ENCODE measurements around the gene FOXN1.
A peak's percentile ranks its signal among the peaks of the same experiment; 100 is the strongest.

Gene FOXN1

DNA sequence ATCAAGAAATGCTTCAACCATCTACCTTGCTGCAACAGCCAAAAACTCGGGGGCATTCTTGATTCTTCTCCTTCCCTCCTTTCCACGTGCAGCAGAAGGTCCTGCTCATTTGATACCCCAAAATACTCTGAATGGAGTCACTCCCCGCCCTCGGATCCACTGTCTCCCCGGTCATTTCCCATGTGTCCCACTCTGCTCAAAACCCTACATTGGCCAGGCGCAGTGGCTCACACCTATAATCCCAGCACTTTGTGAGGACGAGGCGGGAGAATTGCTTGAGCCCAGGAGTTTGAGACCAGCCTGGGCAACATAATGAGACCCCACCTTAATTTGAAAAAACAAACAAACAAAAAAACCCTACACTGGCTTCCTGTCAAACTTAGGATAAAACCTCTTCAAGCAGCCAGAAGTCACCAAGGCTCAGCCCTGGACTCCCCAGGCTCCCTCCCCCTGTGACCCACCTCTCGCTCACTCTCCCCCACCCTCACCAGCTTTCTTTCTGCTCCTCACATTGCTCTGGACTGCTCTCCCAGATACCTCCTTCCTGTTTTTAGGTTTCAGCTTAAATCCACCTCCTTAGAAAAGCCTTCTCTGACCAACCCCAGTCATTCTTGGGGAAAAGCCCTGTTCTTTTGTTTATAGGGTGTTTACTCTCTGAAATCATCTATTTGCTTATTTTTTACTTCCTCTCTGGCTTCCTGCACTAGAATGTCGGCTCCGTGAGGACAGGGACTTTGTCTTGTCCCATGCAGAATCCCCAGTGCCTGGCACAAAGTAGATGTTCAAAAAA lies 29.9 kb upstream of the FOXN1 start:
- FAIRE-seq, result no peak
- no peak for DNase-seq (ENCODE audit: low spot score)

DNA sequence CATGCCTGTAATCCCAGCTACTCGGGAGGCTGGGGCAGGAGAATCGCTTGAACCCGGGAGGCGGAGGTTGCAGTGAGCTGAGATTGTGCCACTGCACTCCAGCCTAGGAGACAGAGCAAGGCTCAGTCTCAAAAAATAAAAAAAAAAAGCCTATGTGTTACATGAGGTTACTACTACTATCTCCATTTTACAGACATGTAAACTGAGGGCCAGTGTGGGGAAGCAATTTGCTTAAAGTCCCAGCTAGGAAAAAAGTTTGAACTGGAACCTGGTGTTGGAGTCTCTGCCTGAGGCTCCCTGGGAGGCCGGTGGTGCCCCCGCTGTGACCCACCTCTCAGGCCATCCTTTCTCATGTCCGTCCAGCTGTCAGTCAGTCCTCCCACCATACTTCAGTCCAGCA lies 28.2 kb upstream of the FOXN1 start:
- FAIRE-seq, result no peak

DNA sequence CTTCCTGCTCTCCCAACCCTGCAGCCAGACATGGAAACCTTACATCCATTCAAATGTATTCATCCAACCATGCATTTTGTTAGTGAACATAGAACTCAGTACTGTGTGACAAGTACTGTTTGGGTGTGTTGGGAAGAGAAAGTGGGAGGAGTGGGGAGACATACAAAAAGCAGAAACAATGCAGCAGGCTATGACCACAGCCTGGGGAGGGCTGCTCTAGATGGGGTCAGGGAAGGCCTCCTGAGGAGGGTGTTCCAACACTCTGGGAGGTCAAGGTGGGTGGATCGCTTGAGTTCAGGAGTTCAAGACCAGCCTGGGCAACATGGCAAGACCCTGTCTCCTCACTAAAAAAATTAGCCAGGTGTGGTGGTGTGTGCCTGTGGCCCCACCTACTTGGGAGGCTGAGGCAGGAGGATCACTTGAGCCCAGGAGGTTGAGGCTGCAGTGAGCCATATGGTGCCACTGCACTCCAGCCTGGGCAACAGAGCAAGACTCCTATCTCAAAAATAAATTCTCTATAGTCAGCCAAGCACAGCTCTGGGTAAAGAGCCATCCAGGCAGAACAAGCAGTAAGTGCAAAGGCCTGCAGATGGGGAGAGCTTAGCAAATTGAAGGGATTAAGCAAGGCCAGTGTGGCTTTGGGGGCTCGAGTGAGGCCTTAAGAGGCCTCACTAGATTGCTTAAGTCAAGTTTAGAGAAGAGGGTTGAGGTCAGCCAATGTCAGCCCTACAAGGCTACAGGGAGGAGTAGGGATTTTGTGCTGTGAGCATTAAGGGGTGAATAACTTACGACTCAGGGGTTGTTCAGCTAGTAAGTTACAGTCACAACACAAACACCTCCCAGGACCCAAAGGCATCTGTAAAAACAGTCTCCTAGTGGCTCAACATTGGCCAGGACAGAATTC lies 27.2 kb upstream of the FOXN1 start:
- FAIRE-seq, result no peak
- no peak for DNase-seq (ENCODE audit: low spot score)

More for the DNA sequence above, 28.2 kb upstream of the FOXN1 start:
- no peak for DNase-seq (ENCODE audit: low spot score)

DNA sequence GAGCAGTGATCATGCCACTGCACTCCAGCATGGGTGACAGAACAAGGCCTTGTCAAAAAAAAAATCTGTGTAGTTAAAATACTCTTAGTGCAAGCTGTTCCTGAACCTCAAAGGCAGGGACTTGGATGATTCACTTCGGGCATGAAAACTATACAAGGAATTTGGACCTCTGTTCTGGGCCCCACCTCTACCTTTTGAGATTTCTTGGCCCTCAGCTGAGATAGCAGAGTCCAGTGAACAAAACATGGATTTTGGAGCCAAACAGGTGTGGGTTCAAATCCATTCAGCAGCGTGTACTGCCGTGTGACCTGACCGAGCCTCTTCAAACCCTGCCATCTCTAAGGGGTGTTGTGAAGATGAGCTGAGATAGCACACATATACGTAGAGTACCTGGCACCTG lies 25.9 kb upstream of the FOXN1 start:
- FAIRE-seq (no peak), DNase-seq (ENCODE audit: low spot score) (no peak)

DNA sequence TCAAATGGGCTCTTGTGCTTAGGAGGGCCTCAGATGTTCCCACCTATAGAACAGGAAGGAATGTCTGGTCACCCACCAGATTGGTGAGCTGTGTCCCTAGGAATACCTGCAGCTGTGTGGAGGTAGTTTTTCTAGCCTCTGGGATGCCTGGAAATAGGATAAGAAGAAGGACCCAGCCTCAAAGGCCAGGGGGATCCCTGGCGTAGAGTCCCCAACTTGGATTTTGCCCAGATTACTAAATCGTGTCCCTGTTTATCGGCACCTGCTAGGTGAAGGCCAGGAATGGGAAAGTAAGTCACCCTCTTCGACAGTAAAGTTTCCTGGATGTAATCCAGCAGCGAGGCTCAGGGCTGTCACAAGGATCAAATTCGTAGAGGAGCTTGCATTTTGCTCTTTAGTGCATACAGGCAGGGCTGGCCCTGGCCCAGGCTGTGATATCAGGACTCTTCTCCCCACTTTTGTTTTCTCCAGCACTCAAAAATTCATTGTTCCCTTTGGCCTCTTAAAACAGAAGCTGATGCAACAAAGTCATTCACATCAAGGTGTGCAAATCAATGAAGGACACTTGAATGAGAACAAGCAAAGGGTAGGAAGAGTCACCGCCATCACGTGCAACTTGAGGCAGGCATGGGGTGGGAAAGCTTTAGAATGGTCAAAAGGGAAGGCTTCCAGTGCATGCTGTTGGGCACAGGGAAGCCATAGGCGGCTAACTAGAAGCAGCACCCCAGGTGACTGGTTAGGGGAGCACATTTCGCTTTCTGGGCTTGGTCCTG lies 25.2 kb upstream of the FOXN1 start:
- no peak for FAIRE-seq

DNA sequence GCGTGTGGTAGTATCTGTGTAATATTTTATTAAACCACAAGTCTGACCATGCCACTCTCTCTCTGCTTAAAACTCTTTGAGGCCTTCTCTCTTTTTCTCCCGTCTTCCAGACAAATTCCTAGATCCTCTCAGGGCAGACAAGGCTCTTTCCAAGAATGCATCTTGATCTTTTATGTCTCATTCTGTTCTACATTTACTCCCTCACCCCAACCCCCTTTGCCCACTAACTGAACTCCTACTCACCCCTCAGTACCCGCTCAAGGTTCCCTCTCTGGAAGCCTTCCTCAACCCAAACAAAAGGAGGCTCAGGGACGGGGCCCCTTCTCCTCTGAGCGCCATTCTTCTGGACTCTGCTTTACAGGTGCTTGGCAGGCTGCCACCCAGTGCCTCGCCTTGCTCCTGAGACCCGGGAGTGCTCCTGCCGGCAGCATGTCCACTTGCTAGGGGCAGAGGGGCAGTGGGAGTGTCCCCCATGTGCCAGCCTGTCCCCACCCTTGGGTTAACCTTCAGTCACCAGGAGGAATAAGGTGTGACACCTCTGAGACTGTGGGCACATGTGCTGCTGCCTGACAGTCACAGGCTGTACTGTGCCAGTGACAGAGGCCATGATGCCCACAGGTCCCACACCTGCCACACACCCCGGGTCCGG lies 23.5 kb upstream of the FOXN1 start:
- DNase-seq (ENCODE audit: low spot score) (no peak), FAIRE-seq (no peak)

More for the DNA sequence above, 25.2 kb upstream of the FOXN1 start:
- DNase-seq (ENCODE audit: low spot score), result no peak

DNA sequence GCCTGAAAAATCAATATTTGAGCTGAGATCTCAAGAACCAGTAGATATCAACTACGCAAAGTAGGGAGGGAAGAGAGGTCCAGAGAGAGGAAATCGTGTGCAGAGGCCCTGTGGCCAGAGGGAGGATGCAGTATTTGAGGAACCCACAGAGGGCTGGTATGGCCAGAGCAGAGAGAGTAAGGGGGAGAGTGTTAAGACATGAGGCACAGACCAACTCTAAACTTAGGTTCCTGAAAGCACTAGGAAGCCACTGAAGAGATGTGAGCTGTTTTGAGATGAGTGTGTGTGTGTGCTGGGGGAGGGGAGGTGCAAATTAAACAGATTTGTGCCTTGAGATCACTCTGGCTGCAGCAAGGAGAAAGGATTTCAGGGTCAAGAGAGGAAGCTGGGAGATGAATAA lies 21.9 kb upstream of the FOXN1 start:
- FAIRE-seq (no peak), DNase-seq (ENCODE audit: low spot score) (no peak)

DNA sequence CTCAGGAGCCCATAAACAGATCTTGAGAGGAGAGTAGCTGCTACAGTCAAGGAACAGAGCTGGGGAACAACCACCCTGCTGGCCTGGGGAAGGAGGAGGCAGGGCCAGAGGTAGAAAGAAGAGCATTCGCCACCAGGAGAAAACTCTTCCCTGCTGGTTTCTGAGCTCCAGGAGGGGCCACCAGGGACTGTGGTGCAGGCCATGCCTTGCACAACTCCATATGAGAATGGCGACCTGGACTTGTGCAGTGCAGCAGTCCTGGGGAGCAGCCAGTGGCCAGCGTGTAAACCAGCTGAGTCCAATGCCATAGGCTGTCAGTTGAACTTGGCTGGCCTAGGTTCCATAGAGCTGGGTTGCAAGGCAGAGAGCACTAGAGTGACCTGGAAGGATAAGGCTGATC lies 21.1 kb upstream of the FOXN1 start:
- DNase-seq (ENCODE audit: low spot score) (no peak), FAIRE-seq (no peak)

DNA sequence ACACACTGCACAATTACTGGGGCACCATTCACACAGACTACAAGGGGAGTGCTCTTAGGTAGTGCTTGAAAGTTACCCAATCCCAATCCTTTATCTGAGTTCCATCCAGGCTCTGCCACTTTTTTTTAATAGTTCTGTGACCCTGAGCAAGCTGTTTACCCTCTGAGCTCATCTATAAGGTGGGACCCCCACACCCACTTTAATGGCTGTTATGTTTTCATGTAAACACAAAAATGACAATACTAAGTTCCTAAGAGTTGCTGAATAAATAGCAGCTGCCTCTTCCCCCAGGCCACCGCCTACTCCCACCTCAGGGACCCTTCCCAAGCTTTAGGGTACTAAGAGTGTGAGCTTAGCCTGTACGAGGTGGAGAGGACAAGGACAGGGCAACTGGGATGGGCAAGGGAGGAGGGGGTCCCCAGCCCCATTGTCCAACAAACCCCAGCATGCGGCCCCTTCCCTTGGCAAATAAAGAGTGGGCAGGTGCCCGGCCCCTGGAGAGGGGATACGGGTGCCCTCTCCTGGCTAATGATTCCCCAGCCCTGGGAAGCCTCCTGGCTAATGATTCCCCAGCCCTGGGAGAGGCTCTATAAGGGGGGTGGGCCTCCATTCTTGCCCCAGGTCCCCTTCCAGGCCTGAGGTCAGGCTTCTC lies 18.1 kb upstream of the FOXN1 start:
- FAIRE-seq (no peak), DNase-seq (ENCODE audit: low spot score) (no peak)

DNA sequence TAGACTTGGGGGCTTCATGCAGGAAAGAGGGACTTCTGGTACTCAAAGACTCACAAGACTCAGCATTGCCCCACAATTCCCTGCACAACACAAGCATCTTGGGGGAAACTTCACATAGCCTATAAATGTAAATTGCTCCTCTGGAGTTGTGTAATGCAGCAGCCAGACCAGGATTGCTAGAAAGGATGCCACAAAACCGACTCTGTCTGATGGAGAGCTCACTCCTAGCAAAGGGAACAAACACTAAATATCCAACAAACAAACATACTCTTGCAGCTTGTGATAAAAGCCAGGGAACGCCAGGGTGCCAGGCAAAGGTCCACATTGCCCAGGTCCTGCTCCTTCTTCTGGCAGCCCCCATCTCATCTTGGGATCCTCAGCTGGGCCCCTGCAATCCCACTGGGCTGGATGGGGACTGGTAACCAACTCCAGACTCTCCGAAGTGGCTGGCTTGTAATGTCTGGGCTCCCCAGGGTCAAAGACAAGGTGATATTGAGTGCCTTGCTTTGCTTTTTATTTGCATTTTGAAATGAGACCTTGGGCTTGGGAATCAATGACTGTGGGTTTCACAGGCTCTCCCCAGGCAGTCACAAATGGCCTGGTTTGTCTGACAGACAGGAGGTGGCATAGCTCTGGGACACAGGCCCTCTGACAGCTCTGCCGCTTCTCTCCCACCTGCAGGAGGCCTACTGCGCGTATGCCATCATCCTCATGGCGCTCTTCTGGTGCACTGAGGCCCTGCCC lies 17.4 kb upstream of the FOXN1 start:
- DNase-seq (ENCODE audit: low spot score) (no peak), FAIRE-seq (no peak)

DNA sequence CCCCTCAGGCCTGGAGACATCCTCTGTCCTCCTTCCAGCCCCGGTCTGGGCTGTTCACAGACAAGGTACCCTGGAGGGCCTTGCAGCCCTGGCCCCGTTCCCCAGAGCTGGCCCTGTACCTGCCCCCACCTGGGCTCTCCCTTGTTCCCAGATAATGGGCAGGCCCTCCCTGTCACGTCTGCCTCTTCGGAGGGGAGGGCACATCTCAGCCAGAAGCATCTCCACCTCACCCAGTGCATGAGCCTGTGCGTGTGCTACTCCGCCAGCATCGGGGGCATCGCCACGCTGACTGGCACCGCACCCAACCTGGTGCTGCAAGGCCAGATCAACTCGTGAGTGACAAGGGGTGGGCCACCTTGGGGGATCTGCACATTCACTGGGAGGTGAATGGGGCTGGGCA lies 14.9 kb upstream of the FOXN1 start:
- no peak for FAIRE-seq
- no peak for DNase-seq (ENCODE audit: low spot score)

DNA sequence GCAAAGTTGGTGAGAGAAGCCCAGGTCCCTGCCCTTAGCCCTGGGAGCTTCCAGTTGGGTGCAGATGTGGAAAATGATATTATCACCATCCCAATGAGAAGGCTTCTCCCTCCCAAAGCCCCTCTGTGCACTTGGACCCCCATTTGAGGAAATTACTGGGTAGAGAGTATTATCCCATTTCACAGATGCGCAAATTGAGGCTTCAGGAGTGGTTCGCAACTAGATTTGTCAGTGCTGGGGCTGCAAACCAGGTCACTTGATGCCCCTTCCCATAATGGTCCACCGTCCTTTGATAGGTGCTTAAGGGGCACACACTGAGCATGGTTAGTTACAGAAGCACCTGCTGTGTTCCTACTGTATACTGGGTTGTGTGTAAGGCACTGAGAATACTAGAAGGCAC lies 14.3 kb upstream of the FOXN1 start:
- no peak for FAIRE-seq
- no peak for DNase-seq (ENCODE audit: low spot score)

DNA sequence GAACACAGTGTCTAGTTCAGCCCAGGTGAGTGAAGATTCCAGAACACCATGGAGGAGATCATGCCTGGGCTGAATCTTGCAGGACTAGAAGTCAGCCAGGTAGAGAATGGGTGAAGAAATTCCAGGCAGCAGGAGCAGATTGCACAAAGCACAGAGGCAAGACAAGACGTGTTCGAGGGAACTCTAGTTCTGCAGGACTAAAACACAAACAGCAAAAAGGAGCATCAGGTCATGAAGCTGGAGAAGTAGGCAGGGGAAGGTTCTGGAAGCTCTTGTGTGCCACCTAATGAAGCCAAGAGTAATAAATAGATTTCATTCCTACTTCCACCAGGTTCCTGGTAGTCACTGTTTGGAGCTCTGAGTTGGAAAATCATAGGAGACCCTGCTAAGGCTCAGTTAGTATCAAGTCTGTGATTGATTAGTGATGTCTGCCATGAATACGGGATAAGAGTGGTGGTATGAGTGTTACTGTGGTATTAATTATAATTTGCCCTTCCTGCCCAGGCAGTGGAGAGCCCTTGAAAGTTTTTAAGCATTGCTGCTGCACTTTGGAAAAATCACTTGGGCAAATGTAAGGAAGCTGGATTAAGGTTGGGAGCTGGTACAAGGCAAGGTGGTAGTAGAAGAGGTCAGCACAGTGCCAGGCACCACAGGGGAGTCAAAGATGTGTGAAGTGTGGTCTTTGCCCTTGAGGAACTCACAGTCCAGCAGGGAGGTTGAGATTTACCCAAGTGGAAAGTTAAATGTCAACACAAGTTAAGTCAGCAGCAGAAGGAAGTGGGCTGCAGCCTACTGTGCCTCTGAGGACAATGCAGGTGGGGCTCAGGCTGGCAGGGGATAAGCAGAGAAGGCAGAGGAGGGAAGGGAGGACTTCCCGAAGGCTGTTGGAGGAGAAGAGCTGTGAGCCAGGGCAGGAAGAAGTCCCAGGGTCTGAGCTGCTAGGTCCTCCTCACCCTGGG lies 13.5 kb upstream of the FOXN1 start:
- FAIRE-seq (no peak), DNase-seq (ENCODE audit: low spot score) (no peak)

DNA sequence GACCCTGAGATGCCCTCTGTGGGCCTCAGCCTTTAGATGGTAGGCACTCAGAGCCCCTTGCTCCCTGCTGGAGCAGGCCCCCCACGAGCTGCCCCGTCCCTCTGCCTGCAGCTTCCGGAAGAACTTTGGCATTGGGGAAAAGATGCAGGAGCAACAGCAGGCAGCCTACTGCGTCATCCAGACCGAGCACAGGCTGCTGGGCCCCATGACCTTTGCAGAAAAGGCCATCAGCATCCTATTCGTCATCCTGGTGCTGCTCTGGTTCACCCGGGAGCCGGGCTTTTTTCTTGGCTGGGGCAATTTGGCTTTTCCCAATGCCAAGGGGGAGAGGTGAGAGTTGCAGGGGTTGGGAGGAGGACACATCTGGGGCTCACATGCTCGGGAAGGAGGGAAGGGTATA lies 12.7 kb upstream of the FOXN1 start:
- DNase-seq (ENCODE audit: low spot score), result no peak

DNA sequence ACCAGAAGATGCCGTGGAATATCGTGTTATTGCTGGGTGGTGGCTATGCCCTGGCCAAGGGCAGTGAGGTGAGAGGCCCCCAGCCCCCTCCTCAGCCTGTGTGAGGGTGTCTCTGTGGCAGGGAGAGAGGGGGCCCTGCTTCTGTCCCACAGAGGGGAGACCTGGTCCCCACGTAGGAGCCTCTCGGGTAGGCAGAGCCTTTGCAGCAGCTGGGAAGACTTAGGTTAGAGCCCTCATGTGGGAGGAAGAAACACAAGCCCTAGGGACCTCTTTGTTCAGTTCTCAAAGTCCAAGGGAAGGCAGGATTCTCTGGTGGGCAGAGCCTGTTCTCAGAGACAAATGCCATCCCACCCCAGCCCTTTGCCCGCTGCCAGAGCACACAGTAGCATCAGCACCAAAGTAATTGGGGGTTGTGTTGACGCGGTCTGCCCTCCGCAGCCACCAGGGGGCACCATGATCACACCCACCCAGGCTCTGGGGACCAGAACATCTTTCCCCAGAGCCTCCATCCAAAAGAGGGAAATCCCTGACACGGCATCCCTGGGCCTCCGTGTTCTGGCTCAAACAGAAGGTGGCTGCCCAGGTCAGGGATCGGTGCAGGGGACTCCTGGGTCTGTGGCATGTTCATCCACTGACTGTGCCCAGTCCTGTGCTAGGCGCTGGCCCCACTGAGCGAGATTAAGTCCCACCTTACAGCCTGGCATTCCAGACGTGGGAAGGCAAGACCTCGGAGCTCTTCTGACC lies 11.5 kb upstream of the FOXN1 start:
- FAIRE-seq, result no peak
- DNase-seq (ENCODE audit: low spot score), result peak; percentile 37

More for the DNA sequence above, 12.7 kb upstream of the FOXN1 start:
- no peak for FAIRE-seq

DNA sequence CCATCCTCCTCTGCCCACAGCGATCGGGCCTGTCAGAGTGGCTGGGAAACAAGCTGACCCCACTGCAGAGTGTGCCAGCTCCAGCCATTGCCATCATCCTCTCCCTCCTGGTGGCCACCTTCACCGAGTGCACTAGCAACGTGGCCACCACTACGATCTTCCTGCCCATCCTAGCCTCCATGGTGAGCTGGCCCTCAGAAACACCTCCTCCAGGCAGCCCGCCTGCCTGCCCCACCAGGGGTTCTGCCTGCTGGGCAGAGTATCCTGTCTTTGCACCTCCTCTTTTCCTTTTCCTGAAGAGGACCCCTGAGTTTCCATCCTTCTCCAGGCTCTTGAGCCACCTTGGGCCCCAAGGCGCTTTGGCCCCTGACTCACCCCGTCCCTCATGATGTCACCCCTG lies 10.5 kb upstream of the FOXN1 start:
- FAIRE-seq, result no peak
- no peak for DNase-seq (ENCODE audit: low spot score)

DNA sequence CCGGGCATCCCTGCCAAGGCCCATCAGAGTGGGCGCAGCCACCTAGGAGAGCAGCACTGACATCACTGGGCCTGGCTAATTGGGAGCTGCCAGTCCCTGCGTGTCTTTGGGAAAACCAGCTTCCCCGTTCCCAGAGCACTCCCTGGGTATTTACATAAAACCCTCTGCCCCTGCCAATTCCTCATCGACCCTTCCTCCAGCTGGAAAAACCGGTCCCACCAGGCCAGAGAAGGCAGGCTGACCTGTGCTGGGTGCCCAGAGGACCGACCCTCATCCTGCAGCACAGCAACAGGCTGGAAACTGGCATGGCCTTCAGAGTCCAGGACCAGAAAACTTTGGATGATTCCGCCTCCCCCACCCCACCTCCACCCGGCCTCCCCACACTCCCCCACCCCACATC lies 8.2 kb upstream of the FOXN1 start:
- DNase-seq (ENCODE audit: low spot score) (no peak), FAIRE-seq (no peak)

DNA sequence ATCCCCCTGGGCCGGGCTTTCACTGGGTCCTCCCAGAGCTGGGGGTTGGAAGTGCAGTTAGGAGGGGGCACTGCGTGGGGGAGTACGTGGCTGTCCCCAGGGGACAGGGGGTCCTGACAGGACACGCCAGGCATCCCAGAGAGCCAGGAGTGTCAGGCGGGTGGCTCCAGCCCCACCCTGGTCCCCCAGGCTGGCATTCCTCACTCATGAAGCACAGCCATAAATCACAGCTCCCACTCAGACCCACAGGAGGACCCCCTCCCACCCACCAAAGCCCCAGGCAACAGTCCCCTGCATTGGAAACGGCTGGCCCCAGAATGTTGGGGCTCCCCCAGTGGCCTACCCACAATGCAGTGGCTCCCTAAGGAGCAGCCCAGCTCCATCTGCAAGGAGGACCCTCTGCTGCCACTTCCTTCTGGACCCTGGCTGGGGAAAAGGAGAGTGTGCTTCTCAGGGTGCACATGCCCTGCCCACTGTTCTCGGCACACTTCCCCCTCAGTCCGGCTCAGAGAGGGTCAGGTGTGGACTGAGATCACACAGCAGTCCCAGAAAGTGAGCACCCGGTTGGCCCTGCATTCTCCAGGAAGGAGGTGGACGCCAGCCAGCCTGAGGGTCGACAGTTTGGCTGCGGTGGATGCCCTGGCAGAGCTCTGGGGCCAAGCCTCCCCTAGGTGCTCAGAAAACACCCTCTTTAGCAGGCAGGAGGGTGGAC lies 7.3 kb upstream of the FOXN1 start:
- FAIRE-seq, result no peak
- no peak for DNase-seq (ENCODE audit: low spot score)

All from RCC 7860 (cell line).